Karpas-422 (cell line): ENCODE data around the gene DHX16. TPM values are rescaled to one million over a fixed set of nuclear protein-coding genes. Genes with fewer than 3 reads are reported as not detected.

Experiments used
- DNase-seq: peaks from one replicate; pipeline ENCODE4 v3.0.0-alpha.2; 2015
- H2AFZ ChIP-seq: fragments of 200-600 bp; sonication (generic); 2 replicates; pipeline ENCODE4 v1.6.1; 2014; ENCODE audit warnings: antibody characterized with exemption, low read length, mixed read lengths
- H3K27ac ChIP-seq: fragments of 200-600 bp; sonication (generic); 2 replicates; pipeline ENCODE4 v1.5.1; 2014; ENCODE audit warnings: mild to moderate bottlenecking, low read length, moderate library complexity
- H3K27me3 ChIP-seq: fragments of 200-600 bp; sonication (generic); 2 replicates; pipeline ENCODE4 v1.6.1; 2014; ENCODE audit warnings: low read length, mixed read lengths
- H3K36me3 ChIP-seq: fragments of 200-600 bp; sonication (generic); 2 replicates; pipeline ENCODE4 v1.6.1; 2014; ENCODE audit warnings: low read length, mixed read lengths; ENCODE audit not compliant: insufficient read depth
- H3K4me1 ChIP-seq: fragments of 200-600 bp; sonication (generic); 2 replicates; pipeline ENCODE4 v1.6.1; 2014; ENCODE audit warnings: mild to moderate bottlenecking, low read length, mixed read lengths
- H3K4me2 ChIP-seq: fragments of 200-600 bp; sonication (generic); 2 replicates; pipeline ENCODE4 v1.6.1; 2014; ENCODE audit warnings: low read length, low read depth, mild to moderate bottlenecking; ENCODE audit not compliant: poor library complexity, severe bottlenecking
- H3K4me3 ChIP-seq: fragments of 200-600 bp; sonication (generic); 2 replicates; pipeline ENCODE4 v1.5.1; 2014; ENCODE audit warnings: mild to moderate bottlenecking, antibody characterized with exemption, low read length, mixed read lengths
- H3K79me2 ChIP-seq: fragments of 200-600 bp; sonication (generic); 2 replicates; pipeline ENCODE4 v1.6.1; 2014; ENCODE audit warnings: mild to moderate bottlenecking, low read length, mixed read lengths
- H3K9ac ChIP-seq: fragments of 200-600 bp; sonication (generic); 2 replicates; pipeline ENCODE4 v1.6.0; 2014; ENCODE audit warnings: low read length
- H3K9me2 ChIP-seq: fragments of 200-600 bp; sonication (generic), shearing (Covaris generic); replicated peaks from 2 replicates; pipeline ENCODE4 v1.6.0; 2014; ENCODE audit warnings: mild to moderate bottlenecking, low read length, moderate library complexity; ENCODE audit not compliant: insufficient read depth
- H3K9me3 ChIP-seq: fragments of 300-700, 200-600 bp; sonication (generic); 2 replicates; pipeline ENCODE4 v1.6.1; 2014; ENCODE audit warnings: low read length, mixed read lengths
- H4K20me1 ChIP-seq: fragments of 200-600 bp; sonication (generic); 2 replicates; pipeline ENCODE4 v1.6.1; 2014; ENCODE audit warnings: mild to moderate bottlenecking, antibody characterized with exemption, low read length, low read depth; ENCODE audit not compliant: insufficient read depth
- total RNA-seq: library from RNA; depleted of rRNA; stranded (reverse); fragments of >200 nt; shearing (Covaris generic); gene quantifications from 2 replicates; pipeline ENCODE4 v1.2.3, GENCODE V29; 2014; ENCODE audit warnings: low replicate concordance

Gene DHX16
- total RNA-seq, 1 experiment from 2014 or later: 26.5 TPM

DNA sequence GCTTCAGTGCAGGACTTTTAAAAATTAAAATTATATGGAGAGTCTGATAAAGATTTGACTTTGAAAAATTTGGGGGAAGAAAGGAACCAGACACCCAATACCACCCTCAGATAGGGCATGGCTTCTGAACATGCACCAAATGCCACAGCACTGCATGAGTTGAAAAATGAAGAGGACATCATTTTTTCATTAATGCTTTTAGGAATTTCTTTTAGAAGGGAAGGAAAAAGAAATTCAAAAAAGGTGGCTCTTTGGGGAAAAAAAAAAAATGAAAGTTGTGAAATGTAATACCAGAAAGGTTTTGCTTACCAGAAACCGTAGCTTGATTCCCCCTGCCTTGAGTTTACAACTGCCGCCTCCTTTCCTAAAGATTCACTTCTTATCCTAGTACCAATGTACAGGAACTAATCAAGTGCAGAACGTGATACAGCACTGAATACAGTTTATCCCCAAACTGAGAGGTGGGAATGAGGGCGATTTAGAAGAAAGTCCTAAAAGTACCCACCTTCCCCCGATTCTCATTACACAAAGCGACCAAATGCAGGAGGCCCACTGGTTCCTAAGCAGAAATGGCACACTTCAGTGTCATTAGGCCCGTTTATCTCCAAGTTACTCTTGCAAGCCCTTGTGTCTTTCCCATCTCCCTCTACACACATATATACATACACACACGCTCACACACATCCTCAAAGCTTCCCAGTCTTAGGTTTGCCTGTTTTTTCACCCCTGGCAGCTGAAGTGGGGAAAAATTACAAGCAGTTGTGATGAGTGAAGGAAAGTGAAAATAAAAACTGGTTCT is 58.6 kb downstream of the DHX16 start:
- H3K9me2 ChIP-seq: no peaks in the 10 kb centered on the region
- H3K4me1 ChIP-seq: peaks cover 57% of the 10 kb centered on the region
- peak overlapping the region; percentile 100 for H3K4me2 ChIP-seq
- H3K9ac ChIP-seq: peak overlapping the region; percentile 61
- peak overlapping the region; percentile 94 for H3K27ac ChIP-seq
- DNase-seq: peak; percentile 55
- H3K4me3 ChIP-seq: peak overlapping the region; percentile 54
- peaks cover 51% of the 10 kb centered on the region for H3K79me2 ChIP-seq
- peaks cover 4% of the 10 kb centered on the region; the same call in 1 of the 2 replicates for H4K20me1 ChIP-seq
- H3K27me3 ChIP-seq: no peaks in the 10 kb centered on the region
- H3K9me3 ChIP-seq: no peaks in the 10 kb centered on the region
- H2AFZ ChIP-seq: no peak overlapping the region
- H3K36me3 ChIP-seq: peaks cover 37% of the 10 kb centered on the region

DNA sequence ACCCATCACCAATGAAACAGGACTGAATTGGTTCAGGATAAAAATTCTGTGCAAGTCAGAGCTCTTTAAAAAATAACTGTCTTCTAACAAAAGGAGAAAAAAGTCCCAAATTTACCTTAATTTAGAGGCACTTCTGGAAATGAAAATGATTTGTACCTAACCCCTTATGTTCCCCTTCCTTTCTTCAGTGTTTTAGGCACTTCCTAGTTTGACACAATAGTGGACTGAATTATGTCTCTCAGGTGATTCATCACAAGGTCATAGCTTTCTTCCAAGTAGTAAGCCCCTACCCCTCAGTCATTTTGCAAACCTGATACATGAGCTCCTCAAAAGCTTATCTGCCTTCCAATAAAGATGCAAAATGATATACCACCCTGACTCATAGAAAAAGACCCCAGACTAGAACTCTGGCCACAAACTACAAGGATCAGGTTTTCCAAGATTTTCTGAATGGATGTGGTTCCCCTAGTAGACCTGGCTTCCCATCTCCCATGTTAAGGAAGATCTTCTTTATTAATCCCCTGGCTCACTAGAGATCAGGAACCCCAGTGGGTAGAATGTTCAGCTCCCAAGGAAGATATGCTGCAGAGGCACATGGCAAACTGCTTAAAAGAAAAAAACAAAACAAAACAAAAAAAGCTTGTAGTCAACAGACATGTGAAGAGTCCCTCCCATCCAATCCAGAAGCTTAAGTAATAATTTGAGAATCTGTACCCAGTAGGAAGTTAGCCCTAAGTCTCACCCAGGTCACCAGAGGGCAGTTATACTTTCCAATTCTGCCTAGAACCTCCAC is 59.4 kb downstream of the DHX16 start:
- peak overlapping the region; percentile 23; the same call in 1 of the 2 replicates for H3K9ac ChIP-seq
- peaks cover 45% of the 10 kb centered on the region for H3K36me3 ChIP-seq
- H3K27ac ChIP-seq: peak overlapping the region; percentile 94
- peak; percentile 65 for DNase-seq
- no peak overlapping the region for H2AFZ ChIP-seq
- peak overlapping the region; percentile 100 for H3K4me2 ChIP-seq
- H3K79me2 ChIP-seq: peaks cover 43% of the 10 kb centered on the region
- H3K9me3 ChIP-seq: no peaks in the 10 kb centered on the region
- H4K20me1 ChIP-seq: peaks cover 4% of the 10 kb centered on the region; the same call in 1 of the 2 replicates
- peaks cover 49% of the 10 kb centered on the region for H3K4me1 ChIP-seq
- H3K27me3 ChIP-seq: no peaks in the 10 kb centered on the region
- no peak overlapping the region for H3K4me3 ChIP-seq
- no peaks in the 10 kb centered on the region for H3K9me2 ChIP-seq

DNA sequence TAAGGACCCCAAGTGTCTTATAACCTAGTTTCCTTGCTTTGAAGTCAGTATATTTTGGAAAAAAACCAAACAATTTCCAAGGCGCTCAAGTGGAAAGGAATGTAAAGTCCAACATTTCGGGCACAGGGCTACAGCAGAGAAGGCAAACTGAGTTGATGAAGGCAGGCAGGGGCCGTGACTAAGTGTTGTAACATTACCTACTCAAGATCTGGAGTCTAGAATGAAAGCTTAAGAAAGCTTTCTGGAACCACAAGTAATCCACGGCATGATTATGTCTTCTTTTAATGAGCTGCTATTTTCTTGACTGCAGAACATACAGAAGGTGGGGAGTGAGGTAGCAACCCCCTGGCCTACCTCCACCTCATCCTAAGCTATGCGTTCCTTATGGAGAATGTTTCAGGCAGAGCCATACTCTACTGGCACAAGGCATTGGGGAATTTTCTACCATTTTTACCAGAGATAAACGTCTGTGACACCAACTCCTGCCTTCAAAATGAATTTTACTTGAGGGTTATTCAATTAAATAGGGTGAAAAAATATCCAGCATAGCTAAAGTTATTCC is 60.0 kb downstream of the DHX16 start:
- peak; percentile 61 for DNase-seq
- peak overlapping the region; percentile 94 for H3K27ac ChIP-seq
- H2AFZ ChIP-seq: no peak overlapping the region
- H3K9me2 ChIP-seq: no peaks in the 10 kb centered on the region
- H3K9ac ChIP-seq: 0 out of 2 replicates have a peak overlapping the region, but pooled peaks have one; percentile 23
- peaks cover 36% of the 10 kb centered on the region for H3K79me2 ChIP-seq
- H3K36me3 ChIP-seq: peaks cover 46% of the 10 kb centered on the region
- no peak overlapping the region for H3K4me3 ChIP-seq
- peaks cover 47% of the 10 kb centered on the region for H3K4me1 ChIP-seq
- H3K27me3 ChIP-seq: no peaks in the 10 kb centered on the region
- peak overlapping the region; percentile 100 for H3K4me2 ChIP-seq
- H3K9me3 ChIP-seq: no peaks in the 10 kb centered on the region
- H4K20me1 ChIP-seq: peaks cover 4% of the 10 kb centered on the region; the same call in 1 of the 2 replicates

DNA sequence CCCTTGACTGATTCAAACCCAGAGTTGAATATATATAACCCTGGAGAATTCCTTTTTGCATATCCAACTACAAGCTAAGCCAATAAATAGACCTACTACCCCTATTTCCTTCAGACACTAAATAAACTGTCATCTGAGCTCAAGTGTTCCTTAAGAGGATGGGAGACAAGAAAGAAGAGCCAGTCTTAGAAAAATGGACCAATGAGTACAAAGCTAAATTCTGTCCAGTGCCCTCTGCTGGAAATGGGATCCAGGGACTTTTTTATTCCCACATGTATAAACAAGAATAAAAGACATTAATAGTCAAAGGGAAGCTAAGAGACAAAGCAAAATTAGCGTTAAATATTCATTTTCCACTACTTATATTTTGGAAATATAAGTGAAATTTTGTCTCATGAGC is 60.6 kb downstream of the DHX16 start:
- peaks cover 47% of the 10 kb centered on the region for H3K4me1 ChIP-seq
- H3K4me3 ChIP-seq: no peak overlapping the region
- peaks cover 8% of the 10 kb centered on the region for H4K20me1 ChIP-seq
- H3K27me3 ChIP-seq: no peaks in the 10 kb centered on the region
- DNase-seq: peak; percentile 69
- H3K9me3 ChIP-seq: no peaks in the 10 kb centered on the region
- H3K36me3 ChIP-seq: peaks cover 51% of the 10 kb centered on the region
- peak overlapping the region; percentile 94 for H3K27ac ChIP-seq
- H3K9me2 ChIP-seq: no peaks in the 10 kb centered on the region
- H3K9ac ChIP-seq: no peak overlapping the region
- H3K4me2 ChIP-seq: peak overlapping the region; percentile 100
- no peak overlapping the region for H2AFZ ChIP-seq
- H3K79me2 ChIP-seq: peaks cover 36% of the 10 kb centered on the region

DNA sequence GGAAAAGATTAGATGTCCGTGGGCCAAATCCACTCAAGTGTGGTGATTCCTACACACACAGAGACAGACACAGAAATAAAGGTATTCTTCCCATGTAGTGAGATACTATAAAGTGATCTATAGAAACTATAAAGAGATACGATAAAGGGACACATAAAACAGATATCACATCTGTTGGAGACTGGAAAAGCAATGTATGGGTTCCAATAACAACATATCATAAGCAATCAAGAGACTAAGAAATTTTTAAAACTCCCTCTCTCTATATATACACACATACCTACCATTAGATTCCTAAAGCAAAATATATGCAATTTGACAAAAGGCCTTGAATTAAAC is 61.0 kb downstream of the DHX16 start:
- DNase-seq: no peak
- Histone ChIP-seq H2AFZ (no peak overlapping the region), H3K9me3 (no peaks in the 10 kb centered on the region), H3K27ac (peak overlapping the region; percentile 94), H3K36me3 (peaks cover 53% of the 10 kb centered on the region), H3K9me2 (no peaks in the 10 kb centered on the region), H3K79me2 (peaks cover 33% of the 10 kb centered on the region), H3K9ac (no peak overlapping the region), H4K20me1 (peaks cover 10% of the 10 kb centered on the region), H3K4me2 (no peak overlapping the region), H3K4me1 (peaks cover 47% of the 10 kb centered on the region), H3K27me3 (no peaks in the 10 kb centered on the region), H3K4me3 (no peak overlapping the region)

DNA sequence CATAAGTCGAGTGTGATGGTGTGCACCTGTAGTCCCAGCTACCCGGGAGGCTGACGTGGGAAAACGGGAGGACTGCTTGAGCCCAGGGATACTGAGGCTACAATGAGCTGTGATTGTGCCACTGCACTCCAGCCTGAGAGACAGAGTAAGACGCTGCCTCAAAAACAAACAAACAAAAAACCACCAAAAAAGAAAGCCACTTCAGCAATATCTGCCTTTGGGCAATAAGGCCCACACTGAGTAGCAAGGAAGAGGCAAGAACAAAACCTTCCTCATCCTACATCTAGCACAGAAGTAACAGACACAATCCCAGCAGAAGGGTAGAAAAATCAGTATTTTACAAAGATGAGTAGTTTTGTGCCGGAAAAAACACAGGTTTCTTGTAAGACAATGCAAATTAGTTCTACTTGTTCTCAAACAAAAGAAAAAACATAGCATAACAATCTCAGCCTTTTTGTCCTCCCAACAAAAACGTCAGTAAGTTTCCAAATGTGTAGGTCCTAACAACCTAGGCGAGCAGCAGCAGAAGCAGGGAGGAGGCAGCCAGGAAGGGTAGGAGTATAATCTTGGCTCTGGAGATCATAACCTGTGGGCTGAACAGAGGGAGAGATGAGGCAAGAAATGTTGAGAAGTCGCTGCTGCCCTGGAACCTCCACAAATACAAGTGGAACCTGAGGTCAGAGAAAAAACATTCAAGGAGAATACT is 61.5 kb downstream of the DHX16 start:
- Histone ChIP-seq H3K4me1 (peaks cover 45% of the 10 kb centered on the region), H3K79me2 (peaks cover 28% of the 10 kb centered on the region), H3K27ac (peak overlapping the region; percentile 94; the same call in 1 of the 2 replicates)

DNA sequence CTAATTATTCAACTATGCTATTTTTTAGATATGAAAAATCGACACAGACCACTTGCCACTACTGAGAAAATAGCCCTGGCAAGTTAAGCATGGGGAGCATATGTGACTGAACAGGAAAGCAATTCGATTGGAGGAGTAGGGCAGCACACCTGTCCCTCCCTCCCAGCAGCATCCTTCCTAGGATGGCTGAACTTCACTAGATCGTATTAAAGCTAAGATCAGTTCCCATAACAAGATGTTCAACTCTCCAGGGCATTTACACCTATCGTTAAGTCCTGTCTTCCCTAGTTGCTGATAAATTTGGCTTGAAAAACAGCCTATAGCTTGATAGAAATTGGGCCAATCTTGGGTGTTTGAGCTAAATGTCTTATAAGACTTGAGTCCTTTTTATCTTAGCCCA is 62.7 kb downstream of the DHX16 start:
- H2AFZ ChIP-seq: no peak overlapping the region
- H3K4me2 ChIP-seq: no peak overlapping the region
- H3K4me1 ChIP-seq: peaks cover 33% of the 10 kb centered on the region
- DNase-seq: no peak
- H3K79me2 ChIP-seq: peaks cover 21% of the 10 kb centered on the region
- H3K27ac ChIP-seq: no peak overlapping the region
- peaks cover 57% of the 10 kb centered on the region for H3K36me3 ChIP-seq
- no peak overlapping the region for H3K9ac ChIP-seq
- no peaks in the 10 kb centered on the region for H3K9me3 ChIP-seq
- H3K27me3 ChIP-seq: no peaks in the 10 kb centered on the region
- H3K4me3 ChIP-seq: no peak overlapping the region
- peaks cover 18% of the 10 kb centered on the region for H4K20me1 ChIP-seq
- H3K9me2 ChIP-seq: no peaks in the 10 kb centered on the region

More for the DNA sequence above, 61.5 kb downstream of the DHX16 start:
- Histone ChIP-seq H3K9ac (no peak overlapping the region), H3K27me3 (no peaks in the 10 kb centered on the region), H3K4me3 (no peak overlapping the region), H3K4me2 (no peak overlapping the region), H3K36me3 (peaks cover 53% of the 10 kb centered on the region), H2AFZ (no peak overlapping the region), H4K20me1 (peaks cover 16% of the 10 kb centered on the region), H3K9me3 (no peaks in the 10 kb centered on the region), H3K9me2 (no peaks in the 10 kb centered on the region)
- DNase-seq: no peak
